ENCODE measurements around the gene DCLK1. TPM values are rescaled to one million over a fixed set of nuclear protein-coding genes. Genes with fewer than 3 reads are reported as not detected.

DCLK1 gene
- total RNA-seq, 1 donor from 2014 or later, result 2.9 TPM

DNA sequence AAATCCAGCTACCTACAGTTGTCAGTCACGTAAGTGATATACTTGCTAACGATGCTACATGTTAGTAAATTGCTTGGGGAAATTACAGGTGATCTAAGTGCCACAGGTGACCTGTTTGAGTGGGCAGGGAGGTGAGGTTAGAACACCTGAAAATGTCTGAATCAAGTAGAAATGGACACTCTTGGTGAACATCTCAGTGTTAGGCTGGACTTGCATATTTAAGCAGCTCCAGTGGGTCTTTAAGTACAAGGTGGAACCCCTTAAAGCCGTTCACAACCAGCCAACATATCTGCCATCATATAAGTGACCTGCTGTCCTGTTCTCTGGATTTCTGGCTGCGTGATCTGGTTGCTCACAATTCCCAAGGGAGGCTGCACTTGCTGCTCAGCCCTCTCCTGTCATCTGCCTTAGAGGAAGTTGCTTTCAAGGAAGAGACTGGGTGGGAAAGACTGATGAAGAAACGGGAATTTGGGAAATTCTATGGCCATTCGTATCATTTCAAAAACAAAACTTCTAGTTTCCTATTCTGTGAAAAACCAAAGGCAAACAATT lies 244.0 kb downstream of the DCLK1 start:
- H3K36me3 ChIP-seq (ENCODE audit: control insufficient read depth, insufficient read depth, low read length), result no peaks in the 10 kb centered on the region
- DNase-seq (ENCODE audit: low read depth), result no peak
- TF ChIP-seq CTCF (IDR thresholded peaks at IDR 0.05; ENCODE audit: insufficient read depth, low read length, poor library complexity, severe bottlenecking), result no peak

GRCh38 chr13:35886332-35887114 lies 244.7 kb downstream of the DCLK1 start:
- no peak overlapping the region for H3K4me3 ChIP-seq (ENCODE audit: low read depth, low read length)
- no peaks in the 10 kb centered on the region for H3K36me3 ChIP-seq (ENCODE audit: control insufficient read depth, insufficient read depth, low read length)
- TF ChIP-seq CTCF (IDR thresholded peaks at IDR 0.05; ENCODE audit: insufficient read depth, low read length, poor library complexity, severe bottlenecking), result no peak
- DNase-seq (ENCODE audit: low read depth), result no peak
- no peaks in the 10 kb centered on the region for H3K27me3 ChIP-seq (ENCODE audit: control insufficient read depth, insufficient read depth, low read length)

More for the DNA sequence above, 244.0 kb downstream of the DCLK1 start:
- Histone ChIP-seq H3K27me3 (ENCODE audit: control insufficient read depth, insufficient read depth, low read length) (no peaks in the 10 kb centered on the region), H3K4me3 (ENCODE audit: low read depth, low read length) (no peak overlapping the region)

- no peak for DNase-seq (ENCODE audit: low read depth)
- Histone ChIP-seq H3K36me3 (ENCODE audit: control insufficient read depth, insufficient read depth, low read length) (no peaks in the 10 kb centered on the region), H3K4me3 (ENCODE audit: low read depth, low read length) (no peak overlapping the region), H3K27me3 (ENCODE audit: control insufficient read depth, insufficient read depth, low read length) (no peaks in the 10 kb centered on the region)
- TF ChIP-seq CTCF (IDR thresholded peaks at IDR 0.05; ENCODE audit: insufficient read depth, low read length, poor library complexity, severe bottlenecking), result no peak
Observed at GRCh38 chr13:35884211-35884760, 246.9 kb downstream of the DCLK1 start.

GRCh38 chr13:35882722-35883497 lies 248.3 kb downstream of the DCLK1 start:
- H3K4me3 ChIP-seq (ENCODE audit: low read depth, low read length), result no peak overlapping the region
- H3K27me3 ChIP-seq (ENCODE audit: control insufficient read depth, insufficient read depth, low read length), result no peaks in the 10 kb centered on the region
- no peaks in the 10 kb centered on the region for H3K36me3 ChIP-seq (ENCODE audit: control insufficient read depth, insufficient read depth, low read length)
- DNase-seq (ENCODE audit: low read depth), result no peak
- no peak for TF ChIP-seq CTCF (IDR thresholded peaks at IDR 0.05; ENCODE audit: insufficient read depth, low read length, poor library complexity, severe bottlenecking)

- DNase-seq (ENCODE audit: low read depth), result no peak
- H3K27me3 ChIP-seq (ENCODE audit: control insufficient read depth, insufficient read depth, low read length), result no peaks in the 10 kb centered on the region
- TF ChIP-seq CTCF (IDR thresholded peaks at IDR 0.05; ENCODE audit: insufficient read depth, low read length, poor library complexity, severe bottlenecking), result no peak
- no peaks in the 10 kb centered on the region for H3K36me3 ChIP-seq (ENCODE audit: control insufficient read depth, insufficient read depth, low read length)
- H3K4me3 ChIP-seq (ENCODE audit: low read depth, low read length), result no peak overlapping the region
Observed at GRCh38 chr13:35881360-35881759, 249.8 kb downstream of the DCLK1 start.
